HCT116 (cell line): ENCODE data around the gene NKAP. TPM values are rescaled to one million over a fixed set of nuclear protein-coding genes. Genes with fewer than 3 reads are reported as not detected.

Experiments
- ATAC-seq: fragments of 200-7000 bp; cut with Tn5 transposase; 2 replicates; pipeline ENCODE4 v1.9.1; 2020; ENCODE audit warnings: mild to moderate bottlenecking, moderate library complexity
- BruUV-seq: library from RNA; stranded (reverse); fragments of 400-500 nt; replicated peaks from 2 replicates; lab custom pipeline; 2021; lab: Mats Ljungman, UMichigan
- CTCF ChIA-PET: fragments of 300-600 bp; sonication (Branson Sonifier 250); formaldehyde crosslinking; loops from one replicate; lab custom pipeline; 2021; ENCODE audit warnings: antibody characterized with exemption; lab: Charles Lee
- POLR2A ChIA-PET: fragments of 300-600, 350-600 bp; sonication (Branson Sonifier 250); formaldehyde crosslinking; loops from one replicate; lab custom pipeline; 2021; ENCODE audit warnings: antibody characterized with exemption; lab: Charles Lee
- RAD21 ChIA-PET, 2 experiments: fragments of 300-600 bp; sonication (Branson Sonifier 250); formaldehyde crosslinking; loops; one replicate each; lab custom pipeline; 2023; ENCODE audit warnings: low total read pairs in 2 of 2; ENCODE audit not compliant: uncharacterized antibody in 2 of 2, unreplicated experiment in 2 of 2, low non-redundant PET in 1 of 2; lab: Charles Lee
- DNase-seq: peaks from one replicate; pipeline ENCODE4 v3.0.0-alpha.2; 2010; ENCODE audit warnings: low read depth, low spot score
- H2AFZ ChIP-seq: fragments of 200-600 bp; shearing (Covaris generic), sonication (generic); 2 replicates; pipeline ENCODE4 v1.6.1; 2017; ENCODE audit warnings: low read depth, mixed run types, mixed read lengths, antibody characterized with exemption, low read length; ENCODE audit not compliant: poor library complexity, severe bottlenecking
- H3K27ac ChIP-seq: 2 replicates; pipeline ENCODE4 v1.5.1; 2012; ENCODE audit warnings: low read depth, low read length
- H3K27me3 ChIP-seq: fragments of 200-600 bp; sonication (generic); 2 replicates; pipeline ENCODE4 v1.6.1; 2016; ENCODE audit warnings: mixed run types, low read length, mixed read lengths; ENCODE audit not compliant: insufficient read depth
- H3K36me3 ChIP-seq, 2 experiments: fragments of 200-500 bp in 1 of 2; fragments of 200-600 bp in 1 of 2; sonication (Bioruptor generic) in 1 of 2; sonication (generic) in 1 of 2; 2 replicates each; pipeline versions ENCODE4 v1.5.1 to v1.6.1; 2014 to 2016; ENCODE audit warnings: low read length in 2 of 2, inconsistent platforms in 1 of 2, mixed read lengths in 1 of 2, mixed run types in 1 of 2; ENCODE audit not compliant: insufficient read depth in 2 of 2, control insufficient read depth in 1 of 2
- H3K4me1 ChIP-seq, 2 experiments: fragments of 200-600 bp in 1 of 2; sonication (generic) in 1 of 2; 2 replicates each; pipeline versions ENCODE4 v1.5.1 to v1.6.1; 2012 to 2017; ENCODE audit warnings: low read length in 2 of 2, inconsistent platforms in 1 of 2, mild to moderate bottlenecking in 1 of 2, mixed read lengths in 1 of 2, mixed run types in 1 of 2, moderate library complexity in 1 of 2; ENCODE audit not compliant: insufficient read depth in 2 of 2, control insufficient read depth in 1 of 2
- H3K4me2 ChIP-seq: fragments of 200-600 bp; sonication (generic); 2 replicates; pipeline ENCODE4 v1.6.1; 2017; ENCODE audit warnings: mixed run types, low read length, mixed read lengths
- H3K4me3 ChIP-seq, 2 experiments: fragments of 200-600 bp in 1 of 2; sonication (generic) in 1 of 2; replicated peaks in 1 of 2; 2 replicates each; pipeline ENCODE4 v1.5.1; 2011 to 2016; ENCODE audit warnings: low read length in 2 of 2, control low read depth in 1 of 2, low read depth in 1 of 2, mild to moderate bottlenecking in 1 of 2, mixed read lengths in 1 of 2, mixed run types in 1 of 2
- H3K79me2 ChIP-seq: fragments of 200-600 bp; sonication (generic); 2 replicates; pipeline ENCODE4 v1.6.1; 2017; ENCODE audit warnings: mild to moderate bottlenecking, mixed run types, low read length, moderate library complexity, mixed read lengths; ENCODE audit not compliant: insufficient read depth
- H3K9ac ChIP-seq: fragments of 200-600 bp; sonication (generic); 2 replicates; pipeline ENCODE4 v1.6.1; 2016; ENCODE audit warnings: low read length, mixed read lengths
- H3K9me2 ChIP-seq: fragments of 200-600 bp; sonication (generic), shearing (Covaris generic); 2 replicates; pipeline ENCODE4 v1.6.1; 2017; ENCODE audit warnings: mixed run types, mild to moderate bottlenecking, moderate library complexity; ENCODE audit not compliant: insufficient read depth
- H3K9me3 ChIP-seq, 2 experiments: fragments of 200-500 bp in 1 of 2; fragments of 200-600 bp in 1 of 2; sonication (Bioruptor generic) in 1 of 2; sonication (generic) in 1 of 2; 2 replicates each; pipeline ENCODE4 v1.6.1; 2014 to 2017; ENCODE audit warnings: low read length in 2 of 2, mixed read lengths in 2 of 2, inconsistent platforms in 1 of 2, low read depth in 1 of 2, mild to moderate bottlenecking in 1 of 2, mixed run types in 1 of 2, moderate library complexity in 1 of 2; ENCODE audit not compliant: control insufficient read depth in 1 of 2, insufficient read depth in 1 of 2
- H4K20me1 ChIP-seq: fragments of 200-600 bp; sonication (generic), shearing (Covaris generic); 2 replicates; pipeline ENCODE4 v1.6.1; 2017; ENCODE audit warnings: mixed run types, mild to moderate bottlenecking, moderate library complexity; ENCODE audit not compliant: insufficient read depth
- ATF3 ChIP-seq: IDR thresholded peaks from 2 replicates; pipeline ENCODE4 v1.6.1; 2012
- CBX3 ChIP-seq: IDR thresholded peaks from 2 replicates; pipeline ENCODE4 v1.6.1; 2012; ENCODE audit warnings: low read depth
- CEBPB ChIP-seq: IDR thresholded peaks from 2 replicates; pipeline ENCODE4 v1.6.1; 2012; ENCODE audit warnings: low read depth
- CTCF ChIP-seq, 3 experiments: fragments of 200-600 bp in 1 of 3; sonication (generic) in 1 of 3; IDR thresholded peaks in 2 of 3; conservative IDR thresholded peaks in 1 of 3; 2 replicates each; pipeline ENCODE4 v1.5.1; 2012 to 2017; ENCODE audit warnings: low read depth in 2 of 3, low read length in 2 of 3, antibody characterized with exemption in 1 of 3, borderline replicate concordance in 1 of 3, control low read depth in 1 of 3, mild to moderate bottlenecking in 1 of 3, mixed read lengths in 1 of 3, mixed run types in 1 of 3, moderate library complexity in 1 of 3; ENCODE audit not compliant: insufficient read depth in 1 of 3
- EGR1 ChIP-seq: IDR thresholded peaks from 2 replicates; pipeline ENCODE4 v1.6.1; 2012; ENCODE audit warnings: low read depth
- ELF1 ChIP-seq: IDR thresholded peaks from 2 replicates; pipeline ENCODE4 v1.6.1; 2012; ENCODE audit warnings: low read depth, borderline replicate concordance
- EZH2 ChIP-seq: fragments of 200-600 bp; sonication (generic); IDR thresholded peaks from 2 replicates; pipeline ENCODE4 v1.6.1; 2017; ENCODE audit warnings: antibody characterized with exemption, mixed run types
- EZH2phosphoT487 ChIP-seq: fragments of 200-600 bp; IDR thresholded peaks from 2 replicates; pipeline ENCODE4 v1.6.1; 2018; ENCODE audit warnings: antibody characterized with exemption, borderline replicate concordance
- FOSL1 ChIP-seq: IDR thresholded peaks from 2 replicates; pipeline ENCODE4 v1.6.1; 2012; ENCODE audit warnings: low read depth
- POLR2A ChIP-seq: IDR thresholded peaks from 2 replicates; pipeline ENCODE4 v1.7.0; 2011; ENCODE audit warnings: borderline replicate concordance; ENCODE audit not compliant: insufficient read depth, insufficient read length; ENCODE audit errors: extremely low read depth
- POLR2AphosphoS5 ChIP-seq: IDR thresholded peaks from 2 replicates; pipeline ENCODE4 v1.6.1; 2011; ENCODE audit warnings: mild to moderate bottlenecking, low read depth, low read length, moderate library complexity
- RAD21 ChIP-seq: IDR thresholded peaks from 2 replicates; pipeline ENCODE4 v1.6.1; 2012; ENCODE audit warnings: low read depth, mild to moderate bottlenecking
- REST ChIP-seq: IDR thresholded peaks from 2 replicates; pipeline ENCODE4 v1.6.1; 2012; ENCODE audit warnings: low read depth
- SIN3A ChIP-seq: IDR thresholded peaks from 2 replicates; pipeline ENCODE4 v1.6.1; 2012; ENCODE audit warnings: low read depth
- SRF ChIP-seq: IDR thresholded peaks from 2 replicates; pipeline ENCODE4 v1.6.1; 2012; ENCODE audit warnings: low read depth
- TCF7L2 ChIP-seq: IDR thresholded peaks from 2 replicates; pipeline ENCODE4 v1.7.0; 2011; ENCODE audit warnings: borderline replicate concordance, inconsistent platforms; ENCODE audit not compliant: insufficient read depth, insufficient read length; ENCODE audit errors: extremely low read depth
- YY1 ChIP-seq: IDR thresholded peaks from 2 replicates; pipeline ENCODE4 v1.6.1; 2011; ENCODE audit warnings: low read length, low read depth, moderate library complexity, mild to moderate bottlenecking; ENCODE audit not compliant: insufficient replicate concordance; ENCODE audit errors: extremely low read depth
- ZFX ChIP-seq: fragments of 450-650 bp; IDR thresholded peaks from 2 replicates; pipeline ENCODE4 v1.6.1; 2017
- ZNF274 ChIP-seq: fragments of 200-500 bp; sonication (Bioruptor generic); IDR thresholded peaks from 2 replicates; pipeline ENCODE4 v1.6.1; 2014; ENCODE audit warnings: mild to moderate bottlenecking, low read depth, low read length, inconsistent platforms
- intact Hi-C: fragments of 100-400 bp; cut with micrococcal nuclease; formaldehyde crosslinking; loops from 2 replicates; pipeline ENCODE4 v1.10.0; 2022
- total RNA-seq: library from RNA; stranded (reverse); gene quantifications from one replicate; pipeline ENCODE4 v1.2.1, GENCODE V29; 2021; ENCODE audit not compliant: unreplicated experiment

Gene NKAP
- total RNA-seq, 1 experiment from 2014 or later, result 9.3 TPM

- no peaks in the 10 kb centered on the region for H3K79me2 ChIP-seq
- no peaks in the 10 kb centered on the region for H3K4me1 ChIP-seq
- RAD21 ChIA-PET, result no interaction called here
- no peak overlapping the region for H2AFZ ChIP-seq
- no peaks in the 10 kb centered on the region for H4K20me1 ChIP-seq
- no peak overlapping the region for H3K4me3 ChIP-seq
- BruUV-seq, result no TSS peak
- no peak overlapping the region for H3K27ac ChIP-seq
- no peaks in the 10 kb centered on the region for H3K9me3 ChIP-seq
- TF ChIP-seq CBX3 (no peak), ZNF274 (no peak), SIN3A (no peak), YY1 (no peak), TCF7L2 (no peak), CTCF (IDR thresholded peaks at IDR 0.05 in 2 of 3, conservative IDR thresholded peaks at IDR 0.05 in 1 of 3; ENCODE audit: borderline replicate concordance in 1 of 3, insufficient read depth in 1 of 3, low read depth in 2 of 3, low read length in 2 of 3) (no peak), ATF3 (no peak), POLR2A (no peak), RAD21 (no peak), EZH2 (no peak), POLR2AphosphoS5 (no peak), REST (no peak), FOSL1 (no peak), EGR1 (no peak), ELF1 (no peak), CEBPB (no peak), SRF (no peak), EZH2phosphoT487 (no peak), ZFX (no peak)
- CTCF ChIA-PET, result no interaction called here
- no peaks in the 10 kb centered on the region for H3K9me2 ChIP-seq
- H3K4me2 ChIP-seq, result no peak overlapping the region
- intact Hi-C loops, result no loop called here
- H3K9ac ChIP-seq, result no peak overlapping the region
- POLR2A ChIA-PET, result no interaction called here
- H3K36me3 ChIP-seq, result no peaks in the 10 kb centered on the region
- DNase-seq (no peak), ATAC-seq (no peak)
- H3K27me3 ChIP-seq, result no peaks in the 10 kb centered on the region
Observed at GRCh38 chrX:119954374-119954773, 10.8 kb upstream of the NKAP start.
